HUES64 (cell line): Measurements from ENCODE around the gene ITCH.
"Not testable (repeated sequence)": the region's sequence is repeated elsewhere in the genome, so short reads cannot be mapped to it uniquely, and the experiment has no call there.

ENCODE experiments used
- H3K27ac ChIP-seq: 2 replicates; pipeline ENCODE4 v1.7.0; 2013; ENCODE audit warnings: low read depth, low read length, inconsistent platforms
- H3K27me3 ChIP-seq: 2 replicates; pipeline ENCODE4 v1.6.1; 2013; ENCODE audit warnings: mild to moderate bottlenecking, low read length; ENCODE audit not compliant: insufficient read depth
- H3K36me3 ChIP-seq: 2 replicates; pipeline ENCODE4 v1.6.1; 2013; ENCODE audit warnings: mild to moderate bottlenecking, low read length; ENCODE audit not compliant: insufficient read depth
- H3K4me1 ChIP-seq: 2 replicates; pipeline ENCODE4 v1.6.1; 2013; ENCODE audit warnings: mild to moderate bottlenecking, low read length, moderate library complexity; ENCODE audit not compliant: insufficient read depth
- H3K4me3 ChIP-seq: 2 replicates; pipeline ENCODE4 v1.5.1; 2013; ENCODE audit warnings: mild to moderate bottlenecking, low read length, moderate library complexity
- H3K9ac ChIP-seq: 2 replicates; pipeline ENCODE4 v1.6.1; 2013; ENCODE audit warnings: mild to moderate bottlenecking, low read depth, low read length
- H3K9me3 ChIP-seq: 2 replicates; pipeline ENCODE4 v1.6.1; 2013; ENCODE audit warnings: low read depth, low read length; ENCODE audit not compliant: insufficient read depth
- WGBS: fragments of 150-250, 120-280 bp; methylation state at CpG from one replicate; pipeline ENCODE4 v1.1.7; 2013; ENCODE audit warnings: missing lambda C conversion rate; 5-methylcytosine and 5-hydroxymethylcytosine counted together

ITCH gene

DNA sequence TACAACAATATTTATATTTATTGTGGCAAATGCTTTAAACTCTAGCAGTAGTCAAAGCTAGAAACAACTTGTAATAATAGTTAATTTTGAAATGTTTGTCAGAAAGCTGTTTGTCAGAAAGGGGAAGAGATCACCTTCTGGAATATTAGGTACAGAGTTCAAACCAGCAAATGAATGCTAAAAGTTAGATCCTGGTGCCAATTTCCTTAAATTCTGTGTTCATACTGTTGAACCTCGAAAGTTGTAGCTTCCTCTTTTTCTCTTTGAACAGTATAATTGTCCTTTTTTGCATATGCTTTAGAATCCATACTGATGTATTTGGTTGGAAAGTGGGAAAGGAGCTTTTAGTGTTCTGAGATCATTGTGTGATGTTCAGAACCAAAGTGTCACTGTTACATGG, 22.4 kb downstream of the ITCH start:
- Histone ChIP-seq H3K27me3 (no peaks in the 10 kb centered on the region), H3K9ac (no peak overlapping the region), H3K4me3 (no peak overlapping the region), H3K9me3 (no peaks in the 10 kb centered on the region), H3K36me3 (peaks cover 7% of the 10 kb centered on the region), H3K27ac (no peak overlapping the region), H3K4me1 (peaks cover 8% of the 10 kb centered on the region; the same call in 1 of the 2 replicates)
- 100% methylated on average over 1 of the region's 1 CpG for WGBS

DNA sequence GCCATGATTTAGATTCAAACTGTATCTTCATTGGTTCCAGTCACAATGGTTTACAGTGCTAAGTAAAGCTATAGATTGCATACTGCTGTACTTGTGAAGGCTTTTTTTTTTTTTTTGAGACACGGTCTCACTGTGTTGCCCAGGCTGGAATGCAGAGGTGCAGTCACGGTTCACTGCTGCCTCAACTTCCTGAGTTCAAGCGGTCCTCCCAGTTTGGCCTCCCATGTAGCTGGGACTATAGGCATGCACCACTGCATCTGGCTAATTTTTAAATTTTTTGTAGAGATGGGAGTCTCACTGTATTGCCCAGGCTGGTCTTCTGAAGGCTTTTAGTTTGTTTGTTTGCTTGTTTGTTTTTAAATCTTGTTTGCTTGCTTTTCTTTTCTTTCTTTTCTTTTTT, 24.9 kb downstream of the ITCH start:
- Histone ChIP-seq H3K4me3 (no peak overlapping the region), H3K36me3 (peaks cover 13% of the 10 kb centered on the region; the same call in 1 of the 2 replicates), H3K9me3 (no peaks in the 10 kb centered on the region), H3K9ac (no peak overlapping the region), H3K27me3 (no peaks in the 10 kb centered on the region), H3K4me1 (peaks cover 5% of the 10 kb centered on the region; the same call in 1 of the 2 replicates), H3K27ac (no peak overlapping the region)
- WGBS, result 98% methylated on average over 3 of the region's 3 CpGs

DNA sequence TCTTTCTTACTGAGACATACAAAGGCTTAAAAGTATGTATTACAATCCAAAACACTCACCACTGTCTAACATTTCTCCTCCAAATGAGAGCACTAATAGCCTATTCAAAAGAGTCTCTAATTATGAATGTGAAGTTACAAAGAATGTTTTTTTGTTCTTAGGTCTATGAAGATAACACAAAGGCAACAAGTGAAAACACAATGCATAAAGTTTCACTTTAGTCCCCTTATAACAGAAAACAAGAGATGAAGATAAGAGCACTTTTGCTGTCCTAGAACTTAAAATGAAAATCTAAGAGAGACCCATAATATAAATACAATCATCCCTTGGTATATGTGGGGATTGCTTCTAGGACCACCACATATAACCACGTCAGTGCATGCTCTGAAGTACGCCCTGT, 25.6 kb downstream of the ITCH start:
- Histone ChIP-seq H3K9ac (no peak overlapping the region), H3K27ac (no peak overlapping the region), H3K4me1 (peaks cover 5% of the 10 kb centered on the region; the same call in 1 of the 2 replicates), H3K36me3 (peaks cover 20% of the 10 kb centered on the region), H3K27me3 (no peaks in the 10 kb centered on the region), H3K4me3 (no peak overlapping the region), H3K9me3 (no peaks in the 10 kb centered on the region)
- WGBS, result 100% methylated on average over 2 of the region's 2 CpGs

DNA sequence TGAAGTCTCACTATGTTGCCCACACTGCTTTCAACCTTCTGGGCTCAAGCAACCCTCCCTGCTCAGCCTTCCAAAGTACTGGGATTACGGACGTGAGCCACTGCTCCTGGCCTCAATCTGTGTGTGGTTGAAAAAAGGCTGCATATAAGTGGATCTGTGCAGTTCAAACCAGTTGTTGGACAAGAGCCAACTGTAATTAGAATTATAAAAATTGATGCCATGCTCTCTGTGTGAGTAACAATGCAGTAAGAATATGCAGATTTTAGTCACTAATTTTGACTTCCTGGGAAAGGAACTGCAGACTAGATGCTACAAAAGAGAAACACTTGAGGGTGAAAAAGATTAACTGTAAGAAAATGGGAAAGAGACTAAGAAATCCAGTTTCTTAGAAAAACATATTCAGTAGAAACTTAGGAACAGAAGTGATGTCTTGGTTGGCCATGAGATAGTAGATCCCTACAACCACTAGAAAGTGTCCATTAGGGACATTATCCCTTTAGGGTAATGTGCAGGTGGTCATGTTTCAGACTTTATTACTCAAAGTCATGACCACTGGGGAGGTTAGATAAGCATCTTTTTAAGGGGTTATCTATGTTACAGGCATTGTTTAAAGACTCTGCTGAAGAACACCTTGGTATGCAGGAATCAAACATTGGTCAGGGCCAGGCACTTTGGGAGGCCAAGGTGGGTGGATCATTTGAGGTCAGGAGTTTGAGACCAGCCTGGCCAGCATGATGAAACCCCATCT, 26.3 kb downstream of the ITCH start:
- Histone ChIP-seq H3K27me3 (no peaks in the 10 kb centered on the region), H3K27ac (no peak overlapping the region), H3K4me1 (peaks cover 5% of the 10 kb centered on the region; the same call in 1 of the 2 replicates), H3K36me3 (peaks cover 27% of the 10 kb centered on the region), H3K4me3 (no peak overlapping the region), H3K9ac (no peak overlapping the region), H3K9me3 (no peaks in the 10 kb centered on the region)
- WGBS, result 94% methylated on average over 2 of the region's 2 CpGs

DNA sequence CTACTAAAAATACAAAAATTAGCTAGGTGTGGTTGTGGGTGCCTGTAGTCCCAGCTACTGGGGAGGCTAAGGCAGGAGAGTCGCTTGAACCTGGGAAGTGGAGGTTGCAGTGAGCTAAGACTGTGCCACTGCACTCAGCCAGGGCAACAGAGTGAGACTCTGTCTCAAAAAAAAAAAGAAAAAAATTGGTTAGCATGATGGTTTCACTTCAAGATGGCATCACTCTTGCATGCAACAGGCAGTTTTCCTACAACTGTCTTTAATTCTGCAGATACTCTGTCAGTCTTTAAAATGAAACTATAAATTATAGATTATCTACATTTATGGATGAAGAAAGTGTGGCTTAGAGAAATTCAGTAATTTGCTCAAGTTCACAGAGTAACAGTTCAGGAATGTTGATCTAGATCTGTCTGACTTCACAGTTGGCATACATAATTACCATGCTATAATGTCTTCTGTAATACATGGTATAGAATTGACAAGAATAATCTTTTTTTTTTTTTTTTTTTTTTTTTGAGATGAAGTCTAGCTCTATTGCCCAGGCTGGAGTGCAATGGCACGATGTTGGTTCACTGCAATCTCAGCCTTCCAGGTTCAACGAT, 27.0 kb downstream of the ITCH start:
- Histone ChIP-seq H3K4me1 (peaks cover 5% of the 10 kb centered on the region; the same call in 1 of the 2 replicates), H3K9me3 (no peaks in the 10 kb centered on the region), H3K27ac (no peak overlapping the region), H3K9ac (no peak overlapping the region), H3K36me3 (peaks cover 31% of the 10 kb centered on the region), H3K4me3 (no peak overlapping the region), H3K27me3 (no peaks in the 10 kb centered on the region)
- 96% methylated on average over 3 of the region's 3 CpGs for WGBS

DNA sequence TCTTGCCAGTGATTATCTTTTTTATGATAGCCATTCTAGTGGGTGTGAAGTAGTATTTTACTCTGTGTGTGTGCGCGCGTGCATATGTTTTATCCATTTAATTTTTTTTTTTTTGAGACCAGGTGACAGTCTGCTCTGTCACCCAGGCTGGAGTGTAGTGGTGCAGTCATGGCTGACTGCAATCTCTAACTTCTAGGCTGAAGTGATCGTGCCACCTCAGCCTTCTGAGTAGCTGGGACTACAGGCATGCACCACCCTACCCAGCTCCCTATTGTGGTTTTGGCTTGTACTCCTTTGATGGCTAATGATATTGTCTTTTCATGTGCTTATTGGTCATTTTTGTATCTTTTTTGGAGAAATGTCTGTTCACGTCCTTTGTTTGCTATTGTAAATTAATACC, 33.3 kb downstream of the ITCH start:
- Histone ChIP-seq H3K27me3 (no peaks in the 10 kb centered on the region), H3K9ac (no peak overlapping the region), H3K36me3 (peaks cover 50% of the 10 kb centered on the region), H3K9me3 (no peaks in the 10 kb centered on the region), H3K27ac (no peak overlapping the region), H3K4me1 (peaks cover 5% of the 10 kb centered on the region; the same call in 1 of the 2 replicates), H3K4me3 (no peak overlapping the region)
- 99% methylated on average over 5 of the region's 5 CpGs for WGBS

DNA sequence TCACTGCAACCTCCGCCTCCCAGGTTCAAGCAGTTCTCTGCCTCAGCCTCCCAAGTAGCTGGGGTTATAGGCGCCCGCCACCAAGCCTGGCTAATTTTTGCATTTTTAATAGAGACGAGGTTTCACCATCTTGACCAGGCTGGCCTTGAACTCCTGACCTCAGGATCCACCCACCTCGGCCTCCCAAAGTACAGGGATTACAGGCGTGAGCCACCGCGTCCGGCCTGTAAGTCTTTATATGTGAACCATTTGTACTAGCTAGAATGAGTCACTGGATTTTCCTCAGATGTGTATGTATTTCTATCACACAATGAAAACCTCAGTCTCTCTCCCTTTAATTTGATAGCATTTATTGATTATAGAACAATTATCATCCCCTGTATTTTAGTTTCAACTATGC, 34.0 kb downstream of the ITCH start:
- Histone ChIP-seq H3K4me3 (no peak overlapping the region), H3K36me3 (peaks cover 56% of the 10 kb centered on the region), H3K9me3 (no peaks in the 10 kb centered on the region), H3K4me1 (peaks cover 5% of the 10 kb centered on the region; the same call in 1 of the 2 replicates), H3K27me3 (no peaks in the 10 kb centered on the region), H3K9ac (no peak overlapping the region), H3K27ac (no peak overlapping the region)
- 96% methylated on average over 9 of the region's 9 CpGs for WGBS

DNA sequence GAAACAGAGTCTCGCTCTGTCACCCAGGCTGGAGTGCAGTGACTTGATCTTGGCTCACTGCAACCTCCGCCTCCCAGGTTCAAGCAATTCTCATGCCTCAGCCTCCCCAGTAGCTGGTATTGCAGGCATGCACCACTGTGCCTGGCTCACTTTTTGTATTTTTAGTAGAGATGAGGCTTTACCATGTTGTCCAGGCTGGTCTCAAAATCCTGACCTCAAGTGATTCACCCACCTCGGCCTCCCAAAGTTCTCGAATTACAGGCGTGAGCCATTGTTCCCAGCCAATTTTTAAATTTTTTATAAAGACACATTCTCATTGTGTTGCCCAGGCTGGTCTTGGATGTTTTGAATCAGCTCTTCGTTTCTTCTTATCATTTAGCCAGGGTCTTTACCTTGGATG, 37.7 kb downstream of the ITCH start:
- not testable (repeated sequence) for H3K4me3 ChIP-seq, H3K27ac ChIP-seq, H3K9ac ChIP-seq, H3K4me1 ChIP-seq, H3K27me3 ChIP-seq, H3K9me3 ChIP-seq
- peaks cover 30% of the 10 kb centered on the region for H3K36me3 ChIP-seq
- 94% methylated on average over 6 of the region's 6 CpGs for WGBS

DNA sequence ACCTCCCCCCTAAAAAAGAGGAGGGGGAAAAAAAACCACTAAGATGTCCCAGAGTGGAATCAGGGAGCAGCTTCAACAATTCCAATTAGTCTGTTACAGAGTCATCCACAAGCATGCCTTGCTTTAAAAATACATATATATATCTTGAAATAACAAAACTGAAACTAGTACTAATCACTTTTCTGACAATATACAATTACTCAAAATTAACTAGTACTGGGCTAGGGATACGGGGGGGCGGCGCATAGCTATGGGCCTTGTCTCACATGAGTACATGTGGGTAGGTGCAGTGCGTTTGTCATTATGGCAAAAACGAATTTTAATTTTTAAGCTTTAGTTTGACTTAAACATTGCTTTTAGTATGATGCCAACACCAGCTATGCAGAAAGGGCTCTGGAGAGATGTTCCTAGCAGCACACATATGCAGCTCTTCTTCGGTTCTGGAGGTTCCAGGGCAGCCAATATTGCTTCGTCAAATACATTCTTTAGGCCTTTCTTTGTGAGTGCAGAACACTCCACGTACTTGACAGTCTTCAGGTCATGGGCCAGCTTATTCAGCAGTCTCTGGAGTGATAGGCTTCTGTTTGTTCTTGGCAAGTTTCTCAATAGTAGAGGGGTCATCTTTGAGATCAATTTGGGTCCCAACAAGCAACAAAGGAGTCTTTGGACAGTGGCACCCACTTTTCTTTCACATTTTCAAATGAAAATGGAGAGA, 38.8 kb downstream of the ITCH start:
- H3K27ac ChIP-seq, result no peak overlapping the region
- peaks cover 27% of the 10 kb centered on the region for H3K36me3 ChIP-seq
- H3K4me3 ChIP-seq, result no peak overlapping the region
- H3K27me3 ChIP-seq, result no peaks in the 10 kb centered on the region
- WGBS, result 90% methylated on average over 8 of the region's 8 CpGs
- peaks cover 5% of the 10 kb centered on the region; the same call in 1 of the 2 replicates for H3K4me1 ChIP-seq
- no peak overlapping the region for H3K9ac ChIP-seq
- H3K9me3 ChIP-seq, result no peaks in the 10 kb centered on the region

DNA sequence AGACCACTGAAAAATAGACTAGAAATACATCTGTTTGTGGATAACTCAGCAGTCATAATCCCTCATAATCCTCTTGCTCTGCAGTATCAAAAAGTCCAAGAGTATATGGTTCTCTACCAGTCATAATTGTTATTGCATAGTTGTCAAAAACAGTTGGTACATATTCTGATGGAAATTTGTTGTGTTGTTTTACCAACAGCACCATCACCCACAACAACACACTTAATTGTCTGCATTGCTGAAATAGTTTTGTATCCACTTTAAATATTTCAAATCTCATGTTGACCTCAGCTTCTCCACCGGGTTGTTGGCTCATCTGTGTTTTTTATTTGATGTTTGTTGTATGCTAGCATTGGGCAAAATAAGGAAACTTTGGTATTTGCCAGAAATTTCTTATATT, 39.4 kb downstream of the ITCH start:
- peaks cover 22% of the 10 kb centered on the region for H3K36me3 ChIP-seq
- H3K27me3 ChIP-seq, result no peaks in the 10 kb centered on the region
- WGBS, result 100% methylated on average over 1 of the region's 1 CpG
- H3K27ac ChIP-seq, result no peak overlapping the region
- no peak overlapping the region for H3K4me3 ChIP-seq
- no peaks in the 10 kb centered on the region for H3K9me3 ChIP-seq
- H3K9ac ChIP-seq, result no peak overlapping the region
- peaks cover 5% of the 10 kb centered on the region; the same call in 1 of the 2 replicates for H3K4me1 ChIP-seq
